GM12874 (cell line): ENCODE results near the gene COA4.

Experiments used
- CTCF ChIP-seq: IDR thresholded peaks from 2 replicates; pipeline ENCODE4 v1.5.1; 2011; ENCODE audit warnings: low read depth, mild to moderate bottlenecking, control low read depth, low read length, moderate library complexity; ENCODE audit not compliant: insufficient read depth

COA4 gene

GRCh38 chr11:73876424-73877310 is at the start of gene COA4, which contains the start of gene PAAF1:
Gene COA4, minus strand, starts transcription at chr11:73876846. Its CDS starts 3,468 bp downstream, at chr11:73873378.
Gene PAAF1, plus strand, starts transcription at chr11:73876999. Its CDS starts 23 bp downstream, at chr11:73877022.
- no peak for TF ChIP-seq CTCF

- TF ChIP-seq CTCF, result no peak
Measured at GRCh38 chr11:73921180-73921579, 44.5 kb upstream of the COA4 start.

- TF ChIP-seq CTCF, result no peak
Measured at GRCh38 chr11:73916435-73916834, 39.8 kb upstream of the COA4 start.

GRCh38 chr11:73914284-73914683 is 37.6 kb upstream of the COA4 start:
- TF ChIP-seq CTCF, result no peak

- TF ChIP-seq CTCF, result no peak
Measured at GRCh38 chr11:73913472-73913871, 36.8 kb upstream of the COA4 start.

- TF ChIP-seq CTCF, result no peak
Measured at GRCh38 chr11:73912026-73912425, 35.4 kb upstream of the COA4 start.

DNA sequence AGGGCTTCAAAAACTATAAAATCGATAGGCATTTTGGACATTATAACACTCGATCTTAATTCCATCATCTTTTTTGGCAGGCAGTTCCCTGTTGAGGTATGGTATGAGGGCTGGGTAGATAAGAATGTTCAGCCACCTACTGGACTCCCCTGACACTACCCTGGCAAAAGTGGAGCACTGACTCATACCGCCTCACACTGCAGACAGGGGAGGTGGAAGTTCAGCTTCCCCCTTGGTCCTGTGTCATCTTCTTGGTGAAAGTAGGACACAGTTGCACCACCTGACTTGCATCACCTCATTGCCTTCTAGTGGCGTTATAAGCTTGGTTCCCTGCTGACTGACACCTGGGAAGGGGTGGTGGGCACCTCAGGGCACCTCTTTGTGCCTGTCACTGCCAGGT is 30.5 kb upstream of the COA4 start:
- no peak for TF ChIP-seq CTCF
